ENCODE data around the gene HOXB9.

HOXB9 gene

DNA sequence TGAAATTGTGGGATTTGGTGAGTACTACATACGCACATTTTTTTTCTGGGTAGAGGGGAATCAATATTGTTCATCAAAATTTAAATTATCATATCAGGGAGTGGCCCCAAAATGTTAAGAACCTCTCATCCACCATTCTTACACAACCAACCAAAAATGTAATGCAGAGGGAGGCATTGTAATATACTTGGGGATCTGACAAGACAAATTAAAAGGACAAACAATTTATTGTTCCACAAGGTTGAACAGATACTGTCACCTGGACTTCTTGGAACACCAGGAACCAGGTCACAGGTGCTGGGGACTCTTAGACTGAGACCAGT lies 14.7 kb upstream of the HOXB9 start:
- Histone ChIP-seq H3K4me3 (ENCODE audit: insufficient read depth, low read length, poor library complexity, severe bottlenecking) (no peak overlapping the region), H2AFZ (ENCODE audit: low read depth, low read length, severe bottlenecking) (no peak overlapping the region), H3K9me3 (ENCODE audit: insufficient read depth, low read length) (no peaks in the 10 kb centered on the region), H3K4me2 (ENCODE audit: low read depth, low read length, poor library complexity, severe bottlenecking) (no peak overlapping the region), H3K9ac (ENCODE audit: low read length) (no peak overlapping the region), H3K27me3 (ENCODE audit: low read length) (no peaks in the 10 kb centered on the region), H3K27ac (ENCODE audit: low read depth, low read length) (no peak overlapping the region), H3F3A (ENCODE audit: insufficient read depth) (no peaks in the 10 kb centered on the region), H3K79me2 (ENCODE audit: insufficient read depth, low read length) (no peaks in the 10 kb centered on the region), H4K20me1 (ENCODE audit: low read depth, low read length) (no peaks in the 10 kb centered on the region), H3K9me2 (replicated peaks; ENCODE audit: insufficient read depth, low read length) (no peaks in the 10 kb centered on the region), H3K36me3 (ENCODE audit: low read length) (no peaks in the 10 kb centered on the region)
- no peak for TF ChIP-seq EZH2phosphoT487 (conservative IDR thresholded peaks at IDR 0.05; ENCODE audit: low read length)
- TF ChIP-seq, protein P1, sequence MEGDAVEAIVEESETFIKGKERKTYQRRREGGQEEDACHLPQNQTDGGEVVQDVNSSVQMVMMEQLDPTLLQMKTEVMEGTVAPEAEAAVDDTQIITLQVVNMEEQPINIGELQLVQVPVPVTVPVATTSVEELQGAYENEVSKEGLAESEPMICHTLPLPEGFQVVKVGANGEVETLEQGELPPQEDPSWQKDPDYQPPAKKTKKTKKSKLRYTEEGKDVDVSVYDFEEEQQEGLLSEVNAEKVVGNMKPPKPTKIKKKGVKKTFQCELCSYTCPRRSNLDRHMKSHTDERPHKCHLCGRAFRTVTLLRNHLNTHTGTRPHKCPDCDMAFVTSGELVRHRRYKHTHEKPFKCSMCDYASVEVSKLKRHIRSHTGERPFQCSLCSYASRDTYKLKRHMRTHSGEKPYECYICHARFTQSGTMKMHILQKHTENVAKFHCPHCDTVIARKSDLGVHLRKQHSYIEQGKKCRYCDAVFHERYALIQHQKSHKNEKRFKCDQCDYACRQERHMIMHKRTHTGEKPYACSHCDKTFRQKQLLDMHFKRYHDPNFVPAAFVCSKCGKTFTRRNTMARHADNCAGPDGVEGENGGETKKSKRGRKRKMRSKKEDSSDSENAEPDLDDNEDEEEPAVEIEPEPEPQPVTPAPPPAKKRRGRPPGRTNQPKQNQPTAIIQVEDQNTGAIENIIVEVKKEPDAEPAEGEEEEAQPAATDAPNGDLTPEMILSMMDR (IDR thresholded peaks at IDR 0.05; ENCODE audit: insufficient read depth, low read length, poor library complexity, severe bottlenecking): no peak

DNA sequence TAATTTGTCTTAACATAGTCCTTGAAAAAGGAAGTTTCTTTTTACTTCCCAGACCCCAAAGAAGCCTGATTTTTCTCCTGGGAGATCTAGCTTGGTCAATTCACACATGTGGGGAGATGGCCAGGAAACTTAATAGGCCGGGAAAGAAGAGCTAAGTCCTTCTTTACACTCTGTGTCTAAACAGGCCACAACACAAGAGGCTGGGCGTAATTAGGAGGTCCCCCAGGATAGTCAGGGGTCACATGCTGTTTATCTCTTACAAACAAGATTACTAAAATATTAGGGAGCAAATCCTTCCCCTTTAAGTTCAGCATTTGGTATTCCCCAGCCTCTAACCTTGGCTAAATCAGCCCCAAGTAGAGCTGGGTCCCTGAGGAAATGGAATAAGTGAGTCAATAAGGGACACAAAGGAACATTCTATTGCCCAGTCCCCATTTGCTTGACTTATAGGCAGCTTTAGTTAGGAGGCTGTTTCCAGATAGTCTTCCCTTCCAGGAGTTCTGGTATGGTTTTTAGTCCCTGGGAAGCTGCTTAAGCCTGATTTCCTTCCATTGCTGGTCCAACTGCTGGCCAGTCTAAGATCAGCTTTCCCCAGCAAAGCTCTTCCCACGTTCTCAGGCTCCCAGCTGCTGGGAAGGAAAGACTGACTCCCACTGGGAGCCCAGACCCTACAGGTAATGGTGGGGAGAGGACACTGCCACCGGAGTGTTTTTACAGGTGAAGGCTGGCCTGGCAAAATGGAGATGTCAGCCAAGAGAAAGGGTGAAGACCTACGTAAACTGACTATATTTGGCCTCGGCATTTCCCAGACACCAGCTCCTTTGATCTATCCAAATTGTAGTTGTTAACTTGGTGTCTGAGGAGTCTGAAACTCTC lies 14.1 kb upstream of the HOXB9 start:
- Histone ChIP-seq H3K9me3 (ENCODE audit: insufficient read depth, low read length) (no peaks in the 10 kb centered on the region), H3K4me2 (ENCODE audit: low read depth, low read length, poor library complexity, severe bottlenecking) (no peak overlapping the region), H3K27ac (ENCODE audit: low read depth, low read length) (no peak overlapping the region)

DNA sequence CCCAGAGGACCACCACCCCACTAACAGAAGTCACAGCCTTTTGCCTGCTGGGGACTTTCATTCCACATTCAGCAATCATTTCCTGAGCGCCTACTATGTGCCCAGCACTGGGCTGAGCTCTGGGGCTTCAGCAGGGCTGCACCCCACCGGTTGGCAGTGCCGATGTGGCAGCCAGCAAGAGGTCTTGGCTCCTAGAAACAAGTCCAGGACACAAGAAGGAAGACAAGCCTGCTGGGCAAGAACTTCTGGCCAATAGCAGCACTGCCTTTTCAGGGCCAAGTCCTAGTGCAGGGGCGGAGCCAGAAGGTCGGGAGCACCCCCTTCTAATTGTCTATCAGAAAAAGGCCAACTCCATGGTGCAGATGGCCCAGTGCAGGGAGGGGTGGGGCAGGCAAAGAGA lies 13.0 kb upstream of the HOXB9 start:
- Histone ChIP-seq H3F3A (ENCODE audit: insufficient read depth) (no peaks in the 10 kb centered on the region), H3K36me3 (ENCODE audit: low read length) (no peaks in the 10 kb centered on the region), H2AFZ (ENCODE audit: low read depth, low read length, severe bottlenecking) (no peak overlapping the region), H3K27ac (ENCODE audit: low read depth, low read length) (no peak overlapping the region), H3K79me2 (ENCODE audit: insufficient read depth, low read length) (no peaks in the 10 kb centered on the region), H3K9me2 (replicated peaks; ENCODE audit: insufficient read depth, low read length) (no peaks in the 10 kb centered on the region), H3K27me3 (ENCODE audit: low read length) (no peaks in the 10 kb centered on the region), H4K20me1 (ENCODE audit: low read depth, low read length) (no peaks in the 10 kb centered on the region), H3K4me3 (ENCODE audit: insufficient read depth, low read length, poor library complexity, severe bottlenecking) (no peak overlapping the region), H3K4me2 (ENCODE audit: low read depth, low read length, poor library complexity, severe bottlenecking) (no peak overlapping the region), H3K9me3 (ENCODE audit: insufficient read depth, low read length) (no peaks in the 10 kb centered on the region), H3K9ac (ENCODE audit: low read length) (no peak overlapping the region)
- TF ChIP-seq EZH2phosphoT487 (conservative IDR thresholded peaks at IDR 0.05; ENCODE audit: low read length): no peak
- TF ChIP-seq, protein P1 (IDR thresholded peaks at IDR 0.05; ENCODE audit: insufficient read depth, low read length, poor library complexity, severe bottlenecking): no peak

More for the DNA sequence above, 14.1 kb upstream of the HOXB9 start:
- Histone ChIP-seq H3K9ac (ENCODE audit: low read length) (no peak overlapping the region), H3F3A (ENCODE audit: insufficient read depth) (no peaks in the 10 kb centered on the region), H4K20me1 (ENCODE audit: low read depth, low read length) (no peaks in the 10 kb centered on the region), H3K9me2 (replicated peaks; ENCODE audit: insufficient read depth, low read length) (no peaks in the 10 kb centered on the region), H3K79me2 (ENCODE audit: insufficient read depth, low read length) (no peaks in the 10 kb centered on the region), H2AFZ (ENCODE audit: low read depth, low read length, severe bottlenecking) (no peak overlapping the region), H3K36me3 (ENCODE audit: low read length) (no peaks in the 10 kb centered on the region), H3K27me3 (ENCODE audit: low read length) (no peaks in the 10 kb centered on the region), H3K4me3 (ENCODE audit: insufficient read depth, low read length, poor library complexity, severe bottlenecking) (no peak overlapping the region)
- TF ChIP-seq EZH2phosphoT487 (conservative IDR thresholded peaks at IDR 0.05; ENCODE audit: low read length): no peak
- TF ChIP-seq, protein P1 (IDR thresholded peaks at IDR 0.05; ENCODE audit: insufficient read depth, low read length, poor library complexity, severe bottlenecking): no peak

Data from SU-DHL-6 (cell line).